ENCODE results near the gene DYNLL1. TPM values are rescaled to one million over a fixed set of nuclear protein-coding genes. Genes with fewer than 3 reads are reported as not detected.

The DYNLL1 gene
- total and polyA plus RNA-seq, 2 of the 13 experiments (the other 11 are each of a cell fraction or from before 2014, with no cell fraction given), result 271 to 294 TPM

DNA sequence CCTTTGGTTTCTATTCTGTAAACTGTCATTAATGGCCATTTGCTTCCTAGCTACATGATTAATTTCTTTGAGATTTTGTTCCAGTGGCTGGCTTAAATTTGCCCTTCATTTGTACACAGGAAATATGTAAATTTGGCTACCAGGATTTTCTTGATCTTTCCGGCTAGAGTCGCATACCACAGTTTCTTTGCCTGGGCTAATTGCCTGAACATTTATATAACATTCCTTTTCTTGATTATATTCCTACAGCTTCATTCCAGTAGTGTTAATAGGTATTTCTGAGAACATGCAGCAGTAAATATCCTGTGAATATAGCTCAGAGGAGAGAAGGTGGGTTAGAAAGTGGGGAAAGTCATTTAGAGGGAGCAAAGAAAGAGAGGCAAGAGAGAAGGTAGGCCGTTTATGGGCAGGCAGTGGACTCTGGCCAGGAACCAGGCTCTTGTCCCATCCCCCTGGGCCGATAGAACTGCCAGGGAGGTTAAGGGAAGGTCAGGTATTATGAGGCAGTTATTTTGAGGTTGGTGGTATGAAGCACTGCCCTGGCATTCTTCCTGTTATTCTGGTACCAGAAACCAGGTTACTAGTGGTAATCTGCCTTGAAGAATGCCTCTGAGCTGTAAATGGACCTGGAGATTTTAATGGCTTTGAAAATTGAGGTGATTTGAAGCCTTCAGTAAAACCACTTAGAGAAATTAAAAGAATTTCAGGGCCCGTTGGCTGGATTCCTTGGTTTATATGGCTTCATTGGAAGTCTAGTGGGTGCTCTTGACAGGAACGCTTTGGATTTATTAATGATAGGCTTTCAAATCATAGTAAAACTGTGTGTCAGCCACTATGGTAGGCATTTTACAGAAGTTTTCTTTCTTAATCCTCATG lies 42.6 kb downstream of the DYNLL1 start (continued):
- TF ChIP-seq HNF1B (CRISPR knock-in tag; IDR thresholded peaks at IDR 0.05), result no peak
- TF ChIP-seq EP300 (IDR thresholded peaks at IDR 0.05; ENCODE audit: low read depth in 2 of 2, low read length in 2 of 2), result no peak; a peak in 1 of 4 replicates
- TF ChIP-seq EP300 (CRISPR knock-in tag; IDR thresholded peaks at IDR 0.05; ENCODE audit: borderline replicate concordance), result no peak
- no peak for TF ChIP-seq ZNF501 (CRISPR knock-in tag; IDR thresholded peaks at IDR 0.05)
- TF ChIP-seq PLSCR1 (CRISPR knock-in tag; IDR thresholded peaks at IDR 0.05; ENCODE audit: borderline replicate concordance), result no peak
- no peak for TF ChIP-seq ARNT (IDR thresholded peaks at IDR 0.05)
- TF ChIP-seq ZBTB37 (CRISPR knock-in tag; IDR thresholded peaks at IDR 0.05), result 0 out of 2 replicates have a peak, but pooled peaks have one; percentile 52
- no peak for TF ChIP-seq GATA4 (IDR thresholded peaks at IDR 0.05; ENCODE audit: borderline replicate concordance, low read depth)
- TF ChIP-seq KLF6 (CRISPR knock-in tag; IDR thresholded peaks at IDR 0.05), result no peak
- no peak for TF ChIP-seq ISL2 (CRISPR knock-in tag; IDR thresholded peaks at IDR 0.05)
- no peak for TF ChIP-seq ZNF646 (CRISPR knock-in tag; IDR thresholded peaks at IDR 0.05)
- TF ChIP-seq NR2F2 (IDR thresholded peaks at IDR 0.05; ENCODE audit: borderline replicate concordance, low read depth), result peak; percentile 29; the same call in 1 of the 2 replicates
- TF ChIP-seq THAP11 (CRISPR knock-in tag; IDR thresholded peaks at IDR 0.05), result peak; percentile 20; the same call in 1 of the 2 replicates
